Right atrium auricular region (tissue), 2 donors: ENCODE measurements around the gene LYPD4. TPM values are rescaled to one million over a fixed set of nuclear protein-coding genes. Genes with fewer than 3 reads are reported as not detected.
A peak's percentile ranks its signal among the peaks of the same experiment; 100 is the strongest.

Source experiments
- DNase-seq: peaks from one replicate; pipeline ENCODE4 v3.0.0-alpha.2; 2019; ENCODE audit warnings: low spot score
- H3K27ac ChIP-seq, 2 donors: fragments of 200-600 bp; sonication (generic); 1 replicate in 1 of 2; 2 replicates in 1 of 2; pipeline ENCODE4 v1.5.1; 2016 to 2019
- H3K27me3 ChIP-seq, 2 donors: fragments of 200-600 bp; sonication (generic); one replicate each; pipeline versions ENCODE4 v1.5.1 to v1.6.0; 2017 to 2019
- H3K36me3 ChIP-seq: fragments of 200-600 bp; sonication (generic); one replicate; pipeline ENCODE4 v1.5.1; 2016
- H3K4me1 ChIP-seq, 2 donors: fragments of 200-600 bp; sonication (generic); one replicate each; pipeline versions ENCODE4 v1.5.1 to v1.6.0; 2017 to 2019
- H3K4me3 ChIP-seq, 2 donors: fragments of 200-600 bp; sonication (generic); 1 replicate in 1 of 2; 2 replicates in 1 of 2; pipeline ENCODE4 v1.5.1; 2017 to 2019; ENCODE audit warnings: mild to moderate bottlenecking in 1 of 2, moderate library complexity in 1 of 2
- H3K9me3 ChIP-seq, 2 donors: fragments of 200-600 bp; sonication (generic); one replicate each; pipeline ENCODE4 v1.5.1; 2019
- CTCF ChIP-seq, 2 donors: fragments of 200-600 bp; sonication (generic); IDR thresholded peaks; one replicate each; pipeline ENCODE4 v1.5.1; 2019; ENCODE audit warnings: antibody characterized with exemption in 2 of 2
- total RNA-seq, 2 donors: library from RNA; depleted of rRNA; stranded (reverse); fragments of >200 nt; gene quantifications; one replicate each; pipeline ENCODE4 v1.1.0, GENCODE V29; 2016

LYPD4 gene
- total RNA-seq, 2 donors from 2014 or later, result not detected

- Histone ChIP-seq H3K9me3 (no peaks in the 10 kb centered on the region), H3K27me3 (no peaks in the 10 kb centered on the region), H3K4me3 (no peak within 1 kb of the TSS), H3K4me1 (no peaks in the 10 kb centered on the region), H3K27ac (no peak within 1 kb of the TSS), H3K36me3 (no peaks in the 10 kb centered on the region)
- no peak for TF ChIP-seq CTCF (IDR thresholded peaks at IDR 0.05)
- no peak for DNase-seq
Measured at GRCh38 chr19:41845001-41845050, 343 bp upstream of the LYPD4 start, which contains the start of gene DMRTC2. Gene DMRTC2, plus strand, starts transcription at chr19:41845042. Its CDS starts 2,387 bp downstream, at chr19:41847429.

- H3K27me3 ChIP-seq, result no peaks in the 10 kb centered on the region
- no peaks in the 10 kb centered on the region for H3K36me3 ChIP-seq
- no peak overlapping the region for H3K27ac ChIP-seq
- H3K4me3 ChIP-seq, result no peak overlapping the region
- no peak for DNase-seq
- H3K9me3 ChIP-seq, result no peaks in the 10 kb centered on the region
- H3K4me1 ChIP-seq, result no peaks in the 10 kb centered on the region
- TF ChIP-seq CTCF (IDR thresholded peaks at IDR 0.05), result no peak
Measured at GRCh38 chr19:41843371-41843770, 1.1 kb downstream of the LYPD4 start.

- no peak overlapping the region for H3K27ac ChIP-seq
- no peaks in the 10 kb centered on the region for H3K4me1 ChIP-seq
- no peak overlapping the region for H3K4me3 ChIP-seq
- no peak for DNase-seq
- no peak for TF ChIP-seq CTCF (IDR thresholded peaks at IDR 0.05)
- no peaks in the 10 kb centered on the region for H3K27me3 ChIP-seq
- H3K36me3 ChIP-seq, result no peaks in the 10 kb centered on the region
- H3K9me3 ChIP-seq, result no peaks in the 10 kb centered on the region
Measured at GRCh38 chr19:41839211-41839610, 5.3 kb downstream of the LYPD4 start.

- no peaks in the 10 kb centered on the region for H3K4me1 ChIP-seq
- H3K36me3 ChIP-seq, result no peaks in the 10 kb centered on the region
- no peaks in the 10 kb centered on the region for H3K27me3 ChIP-seq
- no peak for DNase-seq
- no peak overlapping the region for H3K4me3 ChIP-seq
- no peak overlapping the region for H3K27ac ChIP-seq
- TF ChIP-seq CTCF (IDR thresholded peaks at IDR 0.05), result no peak
- no peaks in the 10 kb centered on the region for H3K9me3 ChIP-seq
Measured at GRCh38 chr19:41837981-41838708, 6.3 kb downstream of the LYPD4 start.

GRCh38 chr19:41821003-41821735 lies 23.3 kb downstream of the LYPD4 start:
- Histone ChIP-seq H3K36me3 (no peaks in the 10 kb centered on the region), H3K27ac (no peak overlapping the region), H3K27me3 (no peaks in the 10 kb centered on the region), H3K4me3 (no peak overlapping the region), H3K4me1 (no peaks in the 10 kb centered on the region), H3K9me3 (no peaks in the 10 kb centered on the region)
- DNase-seq, result no peak
- peak in 1 of 2 donors; percentile 48 for TF ChIP-seq CTCF (IDR thresholded peaks at IDR 0.05)

- Histone ChIP-seq H3K27ac (no peak overlapping the region), H3K4me1 (no peaks in the 10 kb centered on the region), H3K9me3 (no peaks in the 10 kb centered on the region), H3K36me3 (no peaks in the 10 kb centered on the region), H3K4me3 (no peak overlapping the region), H3K27me3 (no peaks in the 10 kb centered on the region)
- DNase-seq, result no peak
- no peak for TF ChIP-seq CTCF (IDR thresholded peaks at IDR 0.05)
Measured at GRCh38 chr19:41816761-41817160, 27.7 kb downstream of the LYPD4 start.
